Aorta (tissue), 5 donors: ENCODE results near the gene ANKRD12. TPM values are rescaled to one million over a fixed set of nuclear protein-coding genes. Genes with fewer than 3 reads are reported as not detected.

Experiments used
- ATAC-seq: fragments of 200-7000 bp; cut with Tn5 transposase; one replicate; pipeline ENCODE4 v1.9.1; 2022; ENCODE audit warnings: moderate library complexity; ENCODE audit not compliant: low FRiP score
- DNase-seq, 2 donors: peaks; one replicate each; pipeline ENCODE4 v3.0.0-alpha.2; 2020
- H3K27ac ChIP-seq, 2 donors: one replicate each; pipeline ENCODE4 v1.5.1; 2013; ENCODE audit warnings: low read length in 2 of 2, mild to moderate bottlenecking in 2 of 2, moderate library complexity in 2 of 2, control low read depth in 1 of 2, inconsistent platforms in 1 of 2, low read depth in 1 of 2
- H3K27me3 ChIP-seq, 2 donors: one replicate each; pipeline ENCODE4 v1.6.1; 2013; ENCODE audit warnings: control low read depth in 1 of 2, low read length in 1 of 2, mild to moderate bottlenecking in 1 of 2, moderate library complexity in 1 of 2; ENCODE audit not compliant: insufficient read depth in 2 of 2, control insufficient read depth in 1 of 2
- H3K36me3 ChIP-seq, 2 donors: one replicate each; pipeline ENCODE4 v1.6.1; 2013; ENCODE audit warnings: control low read depth in 1 of 2, low read length in 1 of 2, mild to moderate bottlenecking in 1 of 2; ENCODE audit not compliant: insufficient read depth in 2 of 2, control insufficient read depth in 1 of 2
- H3K4me1 ChIP-seq, 2 donors: one replicate each; pipeline ENCODE4 v1.6.1; 2013; ENCODE audit warnings: low read length in 2 of 2, control low read depth in 1 of 2, mild to moderate bottlenecking in 1 of 2, moderate library complexity in 1 of 2; ENCODE audit not compliant: insufficient read depth in 2 of 2, control insufficient read depth in 1 of 2
- H3K4me3 ChIP-seq, 2 donors: one replicate each; pipeline ENCODE4 v1.5.1; 2013; ENCODE audit warnings: low read length in 2 of 2, control low read depth in 1 of 2, mild to moderate bottlenecking in 1 of 2
- H3K9me3 ChIP-seq: one replicate; pipeline ENCODE4 v1.6.1; 2013; ENCODE audit warnings: mild to moderate bottlenecking, low read length; ENCODE audit not compliant: control insufficient read depth
- WGBS, 2 donors: extraction: QIAGEN DNeasy Blood & Tissue Kit; methylation state at CpG; one replicate each; pipeline ENCODE4 v1.1.7; 2013; 5-methylcytosine and 5-hydroxymethylcytosine counted together
- intact Hi-C, 2 donors: fragments of 100-400 bp; cut with DNase I; formaldehyde crosslinking; loops; one replicate each; pipeline versions ENCODE4 v1.14.2 to v1.15.0; 2022
- polyA plus RNA-seq, 2 donors: library from polyadenylated mRNA; stranded (reverse); fragments of 200-250 nt; gene quantifications; one replicate each; pipeline ENCODE4 v1.2.3, GENCODE V29; 2013
- total RNA-seq, 2 donors: library from RNA; stranded (reverse); fragmentation: NEBNext Ultra II Directional; extraction: Animal tissue kit (Norgen Biotek cat#: 25700); gene quantifications; one replicate each; pipeline ENCODE4 v1.2.1, GENCODE V29; 2021
- donor health status: healthy with polysubstance abuse.
- donor health status: Bipolar disorder and iron deficiency.
- donor health status: DM: no; HTN: no; CAD: no.
- donor health status: DM: no; HTN: no; CAD: no.
- donor health status: DM: yes; HTN: yes; CAD: no.

Gene ANKRD12
- total and polyA plus RNA-seq, 4 donors = 7.6 to 112 (median 50.0) TPM

DNA sequence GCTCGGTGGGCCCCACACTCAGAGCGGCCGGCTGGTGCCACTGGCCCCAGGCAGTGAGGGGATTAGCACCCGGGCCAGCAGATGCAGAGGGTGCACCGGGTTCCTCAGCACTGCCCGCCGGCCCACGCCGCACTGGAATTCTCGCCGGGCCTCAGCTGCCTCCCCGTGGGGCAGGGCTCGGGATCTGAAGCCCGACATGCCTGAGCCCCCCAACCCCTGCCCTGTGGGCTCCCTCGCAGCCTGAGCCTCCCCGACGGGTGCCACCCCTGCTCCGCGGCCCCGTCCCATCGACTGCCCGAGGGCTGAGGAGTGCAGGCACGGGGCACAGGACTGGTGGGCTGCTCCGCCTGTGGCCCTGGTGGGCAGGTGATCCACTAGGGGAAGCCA, 160.4 kb downstream of the ANKRD12 start:
- Histone ChIP-seq H3K4me1 (no peaks in the 10 kb centered on the region), H3K4me3 (no peak overlapping the region), H3K27me3 (no peaks in the 10 kb centered on the region), H3K36me3 (peaks cover 0 to 3% of the 10 kb centered on the region in 2 donors), H3K9me3 (peaks cover 9% of the 10 kb centered on the region), H3K27ac (no peak overlapping the region)
- DNase-seq (no peak), ATAC-seq (no peak)
- WGBS, 2 donors = 95 to 98% methylated on average over 24 of the region's 24 CpGs
- intact Hi-C loops = no loop called here

GRCh38 chr18:9304388-9305070, 167.9 kb downstream of the ANKRD12 start:
- no peaks in the 10 kb centered on the region for H3K36me3 ChIP-seq
- H3K27me3 ChIP-seq = no peaks in the 10 kb centered on the region
- H3K4me3 ChIP-seq = no peak overlapping the region
- peaks cover 2% of the 10 kb centered on the region for H3K9me3 ChIP-seq
- H3K4me1 ChIP-seq = no peaks in the 10 kb centered on the region
- DNase-seq (no peak), ATAC-seq (no peak)
- no peak overlapping the region for H3K27ac ChIP-seq
- intact Hi-C loops = no loop called here
- WGBS, 2 donors = 94 to 96% methylated on average over 6 of the region's 6 CpGs

- intact Hi-C loops = no loop called here
- Histone ChIP-seq H3K27me3 (no peaks in the 10 kb centered on the region), H3K9me3 (peaks cover 1% of the 10 kb centered on the region), H3K4me3 (no peak overlapping the region), H3K36me3 (no peaks in the 10 kb centered on the region), H3K4me1 (no peaks in the 10 kb centered on the region), H3K27ac (no peak overlapping the region)
- no peak for ATAC-seq
- 25 to 39% methylated on average over 1 of the region's 1 CpG for WGBS, 2 donors
- DNase-seq = no peak
Measured at GRCh38 chr18:9319333-9319732, 182.8 kb downstream of the ANKRD12 start.

DNA sequence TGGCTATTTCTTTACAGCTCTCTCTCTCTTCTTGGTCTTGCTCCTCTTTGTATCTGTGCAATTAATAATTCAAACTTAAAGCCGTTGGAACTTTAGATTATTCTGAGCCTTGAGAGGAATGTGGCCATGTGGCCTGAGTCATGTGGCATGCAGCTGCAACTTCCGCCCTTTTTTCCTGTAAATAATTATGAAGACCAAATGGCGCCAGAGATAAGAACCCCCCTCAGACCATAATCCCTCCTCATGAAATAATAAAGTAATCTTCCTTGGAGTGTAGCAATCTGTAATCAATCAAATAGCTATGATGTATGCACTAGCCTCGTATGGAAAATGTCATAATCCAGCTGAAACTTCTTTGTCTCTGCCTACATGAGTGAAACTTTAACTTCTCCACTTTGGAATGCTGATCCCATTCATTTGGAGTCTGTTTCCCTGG, 184.5 kb downstream of the ANKRD12 start:
- Histone ChIP-seq H3K4me3 (no peak overlapping the region), H3K36me3 (no peaks in the 10 kb centered on the region), H3K27ac (no peak overlapping the region), H3K27me3 (no peaks in the 10 kb centered on the region), H3K4me1 (no peaks in the 10 kb centered on the region), H3K9me3 (peaks cover 1% of the 10 kb centered on the region)
- ATAC-seq = no peak
- intact Hi-C loops = no loop called here
- no peak for DNase-seq
- WGBS, 2 donors = 42 to 64% methylated on average over 4 of the region's 4 CpGs

GRCh38 chr18:9321736-9322135, 185.2 kb downstream of the ANKRD12 start:
- intact Hi-C loops = no loop called here
- H3K27ac ChIP-seq = no peak overlapping the region
- peaks cover 1% of the 10 kb centered on the region for H3K9me3 ChIP-seq
- DNase-seq (no peak), ATAC-seq (no peak)
- no peak overlapping the region for H3K4me3 ChIP-seq
- WGBS, 2 donors = 74 to 77% methylated on average over 4 of the region's 4 CpGs
- H3K27me3 ChIP-seq = no peaks in the 10 kb centered on the region
- no peaks in the 10 kb centered on the region for H3K4me1 ChIP-seq
- no peaks in the 10 kb centered on the region for H3K36me3 ChIP-seq

DNA sequence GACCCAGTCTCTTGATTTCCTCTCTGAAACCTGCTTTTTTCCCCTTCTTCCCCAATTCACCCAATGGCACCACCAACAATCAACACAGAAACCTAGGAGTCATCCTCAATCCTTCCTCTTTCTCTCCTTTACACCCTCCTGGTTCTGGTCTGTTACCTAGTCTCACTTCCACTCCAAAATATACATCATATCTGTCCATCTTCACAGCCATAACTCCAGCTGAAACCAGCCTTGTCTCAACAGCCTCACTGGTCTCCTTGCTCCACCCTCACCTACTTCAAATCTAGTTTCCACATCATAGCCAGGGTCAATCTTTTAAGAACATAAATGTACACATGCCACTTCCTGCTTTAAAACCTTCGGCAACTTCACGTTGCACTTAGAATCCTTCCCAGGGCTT, 186.2 kb downstream of the ANKRD12 start:
- intact Hi-C loops = no loop called here
- H3K9me3 ChIP-seq = peaks cover 1% of the 10 kb centered on the region
- DNase-seq (no peak), ATAC-seq (no peak)
- H3K4me3 ChIP-seq = no peak overlapping the region
- WGBS, 2 donors = 80 to 86% methylated on average over 2 of the region's 2 CpGs
- H3K27me3 ChIP-seq = no peaks in the 10 kb centered on the region
- H3K27ac ChIP-seq = no peak overlapping the region
- H3K36me3 ChIP-seq = no peaks in the 10 kb centered on the region
- H3K4me1 ChIP-seq = no peaks in the 10 kb centered on the region

DNA sequence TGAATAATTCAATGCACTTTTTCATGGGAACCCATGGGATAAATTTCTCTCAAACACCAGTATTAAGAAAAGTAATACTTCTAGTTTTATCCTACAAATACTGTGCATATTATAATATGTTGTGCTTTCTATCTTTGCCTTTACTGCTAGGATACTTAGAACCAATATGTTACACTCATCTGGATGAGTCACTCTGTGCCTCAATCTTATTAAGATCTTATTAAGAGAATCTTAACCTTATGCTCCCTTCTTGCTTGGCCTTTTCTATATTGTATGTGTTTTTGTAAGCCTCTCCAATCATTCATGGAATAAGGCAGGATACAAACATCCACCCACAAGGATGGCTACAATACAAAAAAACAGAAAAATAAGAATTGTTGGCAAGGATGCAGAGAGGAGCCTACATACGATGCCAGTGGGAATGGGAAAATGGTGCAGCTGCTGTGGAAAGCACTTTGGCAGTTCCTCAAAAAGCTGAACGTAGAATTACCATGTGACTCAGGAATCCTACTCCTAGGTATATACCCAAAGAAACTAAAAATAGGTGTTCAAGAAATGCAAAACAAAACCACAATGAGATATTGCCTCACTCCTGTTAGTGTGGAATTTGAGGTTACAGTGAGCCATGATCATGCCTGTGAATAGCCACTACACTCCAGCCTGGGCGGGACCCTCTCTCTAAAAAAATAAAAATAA, 187.3 kb downstream of the ANKRD12 start:
- DNase-seq = no peak

DNA sequence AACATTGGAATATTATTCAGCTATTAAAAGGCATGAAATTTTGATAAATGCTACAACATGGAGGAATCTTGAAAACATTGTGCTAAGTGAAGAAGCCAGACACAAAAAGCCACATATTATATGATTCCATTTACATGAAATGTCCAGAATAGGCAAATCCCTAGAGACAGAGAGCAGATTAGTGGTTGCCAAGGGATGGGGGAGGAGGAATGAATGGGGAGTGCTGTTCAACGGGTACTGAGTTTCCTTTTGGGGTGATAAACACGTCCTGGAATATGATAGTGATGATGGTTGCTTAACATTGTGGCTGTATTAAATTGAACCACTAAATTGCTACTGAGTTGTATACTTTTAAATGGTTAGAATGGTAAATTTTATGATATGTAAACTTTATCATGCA, 189.1 kb downstream of the ANKRD12 start:
- Histone ChIP-seq H3K27ac (no peak overlapping the region), H3K4me1 (no peaks in the 10 kb centered on the region), H3K4me3 (no peak overlapping the region), H3K9me3 (no peaks in the 10 kb centered on the region), H3K36me3 (no peaks in the 10 kb centered on the region), H3K27me3 (no peaks in the 10 kb centered on the region)
- ATAC-seq (no peak), DNase-seq (no peak)
- 36 to 50% methylated on average over 2 of the region's 2 CpGs for WGBS, 2 donors
- intact Hi-C loops = no loop called here

More for the DNA sequence above, 187.3 kb downstream of the ANKRD12 start:
- H3K4me1 ChIP-seq = no peaks in the 10 kb centered on the region
- H3K36me3 ChIP-seq = no peaks in the 10 kb centered on the region
- no peak overlapping the region for H3K27ac ChIP-seq
- intact Hi-C loops = no loop called here
- no peaks in the 10 kb centered on the region for H3K27me3 ChIP-seq
- no peak for ATAC-seq
- peaks cover 1% of the 10 kb centered on the region for H3K9me3 ChIP-seq
- 47 to 50% methylated on average over 3 of the region's 3 CpGs for WGBS, 2 donors
- no peak overlapping the region for H3K4me3 ChIP-seq

- H3K36me3 ChIP-seq = no peaks in the 10 kb centered on the region
- intact Hi-C loops = no loop called here
- no peaks in the 10 kb centered on the region for H3K4me1 ChIP-seq
- WGBS, 2 donors = 45 to 79% methylated on average over 2 of the region's 2 CpGs
- no peaks in the 10 kb centered on the region for H3K27me3 ChIP-seq
- DNase-seq (no peak), ATAC-seq (no peak)
- no peaks in the 10 kb centered on the region for H3K9me3 ChIP-seq
- no peak overlapping the region for H3K4me3 ChIP-seq
- no peak overlapping the region for H3K27ac ChIP-seq
Measured at GRCh38 chr18:9328776-9329175, 192.2 kb downstream of the ANKRD12 start.
